OCI-LY7 (cell line): ENCODE data around the gene CKAP2L.

ENCODE experiments used
- CTCF ChIP-seq: fragments of 200-600 bp; sonication (generic); conservative IDR thresholded peaks from 2 replicates; pipeline ENCODE4 v1.5.1; 2014; ENCODE audit warnings: mild to moderate bottlenecking, antibody characterized with exemption, low read length, moderate library complexity, mixed read lengths
- EZH2phosphoT487 ChIP-seq: fragments of 200-600 bp; sonication (generic); IDR thresholded peaks from 2 replicates; pipeline ENCODE4 v1.6.1; 2018; ENCODE audit warnings: low read depth, borderline replicate concordance, mild to moderate bottlenecking, mixed run types, antibody characterized with exemption, low read length, moderate library complexity, mixed read lengths

GRCh38 chr2:112693596-112693995 is 70.8 kb downstream of the CKAP2L start:
- TF ChIP-seq CTCF (no peak), EZH2phosphoT487 (no peak)
